Omental fat pad (tissue), 4 donors: ENCODE results near the gene GFRA3. TPM values are rescaled to one million over a fixed set of nuclear protein-coding genes. Genes with fewer than 3 reads are reported as not detected.
"Not testable (repeated sequence)": the region's sequence is repeated elsewhere in the genome, so short reads cannot be mapped to it uniquely, and the experiment has no call there.

Experiments
- ATAC-seq: fragments of 150-250 bp; one replicate; pipeline ENCODE4 v1.9.1; 2016; ENCODE audit warnings: mild to moderate bottlenecking, moderate library complexity; ENCODE audit not compliant: low FRiP score
- DNase-seq: peaks from one replicate; pipeline ENCODE4 v3.0.0-alpha.2; 2019; ENCODE audit warnings: low spot score
- total RNA-seq, 4 donors: library from RNA; depleted of rRNA; stranded (reverse); fragments of >200 nt; gene quantifications; one replicate each; pipeline ENCODE4 v1.1.0, GENCODE V29; 2016
- TF ChIP-seq, protein P1 (sequence below), 3 donors: fragments of 450-650 bp; IDR thresholded peaks; one replicate each; pipeline ENCODE4 v1.5.1; 2016 to 2017; ENCODE audit warnings: antibody characterized with exemption in 3 of 3, mild to moderate bottlenecking in 3 of 3, moderate library complexity in 2 of 3

Gene GFRA3
- total RNA-seq, 4 donors from 2014 or later: 1.3 TPM; not detected in 3

GRCh38 chr5:138272681-138273080 lies 1.7 kb downstream of the GFRA3 start:
- TF ChIP-seq, protein P1, sequence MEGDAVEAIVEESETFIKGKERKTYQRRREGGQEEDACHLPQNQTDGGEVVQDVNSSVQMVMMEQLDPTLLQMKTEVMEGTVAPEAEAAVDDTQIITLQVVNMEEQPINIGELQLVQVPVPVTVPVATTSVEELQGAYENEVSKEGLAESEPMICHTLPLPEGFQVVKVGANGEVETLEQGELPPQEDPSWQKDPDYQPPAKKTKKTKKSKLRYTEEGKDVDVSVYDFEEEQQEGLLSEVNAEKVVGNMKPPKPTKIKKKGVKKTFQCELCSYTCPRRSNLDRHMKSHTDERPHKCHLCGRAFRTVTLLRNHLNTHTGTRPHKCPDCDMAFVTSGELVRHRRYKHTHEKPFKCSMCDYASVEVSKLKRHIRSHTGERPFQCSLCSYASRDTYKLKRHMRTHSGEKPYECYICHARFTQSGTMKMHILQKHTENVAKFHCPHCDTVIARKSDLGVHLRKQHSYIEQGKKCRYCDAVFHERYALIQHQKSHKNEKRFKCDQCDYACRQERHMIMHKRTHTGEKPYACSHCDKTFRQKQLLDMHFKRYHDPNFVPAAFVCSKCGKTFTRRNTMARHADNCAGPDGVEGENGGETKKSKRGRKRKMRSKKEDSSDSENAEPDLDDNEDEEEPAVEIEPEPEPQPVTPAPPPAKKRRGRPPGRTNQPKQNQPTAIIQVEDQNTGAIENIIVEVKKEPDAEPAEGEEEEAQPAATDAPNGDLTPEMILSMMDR (IDR thresholded peaks at IDR 0.05): no peak
- no peak for ATAC-seq
- no peak for DNase-seq

DNA sequence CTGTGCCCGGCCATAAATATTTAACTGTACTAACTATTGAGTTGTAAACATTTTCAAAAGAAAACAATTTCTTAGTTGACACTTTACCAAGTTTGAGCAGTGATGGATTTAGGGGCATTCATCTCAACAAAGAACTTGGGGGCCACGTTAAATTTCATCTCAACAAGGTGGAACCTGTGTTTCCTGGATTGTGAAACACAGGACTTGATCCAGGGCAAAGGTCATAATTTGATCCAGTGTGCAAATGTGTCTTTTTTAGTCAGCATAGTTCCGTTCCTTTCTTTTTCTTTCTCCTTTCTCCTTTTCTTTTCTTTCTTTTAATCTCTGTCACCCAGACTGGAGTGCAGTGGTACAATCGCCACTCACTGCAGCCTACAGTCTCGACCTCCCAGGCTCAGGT lies 3.1 kb downstream of the GFRA3 start:
- TF ChIP-seq, protein P1 (IDR thresholded peaks at IDR 0.05): no peak
- ATAC-seq (no peak), DNase-seq (no peak)

DNA sequence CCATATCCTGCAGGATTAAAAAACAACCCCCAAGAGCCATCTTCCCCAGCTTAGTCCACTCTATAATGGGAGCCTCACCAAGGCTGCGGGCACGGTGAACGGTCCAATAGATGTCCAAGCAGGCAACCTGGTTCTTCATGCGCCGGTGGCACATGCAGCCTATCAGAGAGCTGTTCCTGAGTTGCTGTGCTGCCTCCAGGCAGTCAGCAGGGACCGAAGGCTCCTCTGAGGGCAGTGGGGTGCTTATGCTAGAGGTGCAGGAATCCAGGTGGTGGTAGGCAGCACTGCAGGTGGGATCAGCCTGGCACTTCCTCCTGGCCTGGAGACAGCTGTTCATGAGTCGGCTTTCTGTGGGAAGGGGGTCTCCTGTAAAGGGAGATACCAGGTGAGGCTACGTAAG lies 10.2 kb downstream of the GFRA3 start:
- ATAC-seq (no peak), DNase-seq (no peak)
- TF ChIP-seq, protein P1 (IDR thresholded peaks at IDR 0.05): no peak

GRCh38 chr5:138263581-138263980 lies 10.8 kb downstream of the GFRA3 start:
- TF ChIP-seq, protein P1 (IDR thresholded peaks at IDR 0.05): no peak
- ATAC-seq (no peak), DNase-seq (no peak)

GRCh38 chr5:138258704-138259292 lies 15.6 kb downstream of the GFRA3 start:
- TF ChIP-seq, protein P1 (IDR thresholded peaks at IDR 0.05): no peak
- no peak for DNase-seq
- ATAC-seq: no peak

- no peak for DNase-seq
- TF ChIP-seq, protein P1 (IDR thresholded peaks at IDR 0.05): no peak
Measured at GRCh38 chr5:138257583-138257982, 16.8 kb downstream of the GFRA3 start.

DNA sequence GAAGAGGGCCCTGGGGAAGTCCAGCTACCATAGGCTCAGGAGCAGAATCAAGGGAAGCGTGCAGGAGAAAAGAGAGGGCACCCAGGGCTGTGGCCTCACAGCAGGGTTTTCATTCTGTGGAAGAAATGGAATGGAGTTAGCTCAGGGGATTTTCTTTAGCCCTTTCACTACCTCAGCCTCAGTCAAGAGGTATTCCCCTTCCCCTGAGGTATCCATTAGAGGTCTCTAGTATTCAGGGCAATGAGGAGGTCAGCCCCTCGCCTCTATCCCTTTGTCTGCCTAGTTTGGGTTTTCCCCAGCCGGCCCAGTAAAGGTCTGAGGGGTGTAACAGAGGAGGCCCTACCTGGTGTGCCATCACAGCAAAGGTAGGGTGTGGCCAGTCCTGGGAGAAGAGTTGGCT lies 21.5 kb downstream of the GFRA3 start:
- DNase-seq (no peak), ATAC-seq (no peak)
- TF ChIP-seq, protein P1 (IDR thresholded peaks at IDR 0.05): no peak

More at GRCh38 chr5:138257583-138257982, 16.8 kb downstream of the GFRA3 start:
- no peak for ATAC-seq

- not testable (repeated sequence) for ATAC-seq, DNase-seq
Measured at GRCh38 chr5:138247800-138248199, 26.6 kb downstream of the GFRA3 start.
